Stimulated activated CD8-positive, alpha-beta memory T cell treated with anti-CD3 and anti-CD28 coated beads, Interleukin-12 subunit alpha, Interleukin-12 subunit beta, amount 100 ng/mL, for 1 hour (primary cell): Measurements from ENCODE around the gene DLAT.
"Not testable (repeated sequence)": the region's sequence is repeated elsewhere in the genome, so short reads cannot be mapped to it uniquely, and the experiment has no call there.

Source experiments
- DNase-seq: peaks from one replicate; pipeline ENCODE4 v3.0.0-alpha.2; 2020; ENCODE audit warnings: low read depth

The DLAT gene

GRCh38 chr11:112024773-112025678, at the start of gene DLAT:
Gene DLAT (plus strand): TSS chr11:112025408. CDS start chr11:112025473, 65 bp downstream.
- DNase-seq, result peak; percentile 70

GRCh38 chr11:111976119-111976766, 49.0 kb upstream of the DLAT start:
- no peak for DNase-seq

DNA sequence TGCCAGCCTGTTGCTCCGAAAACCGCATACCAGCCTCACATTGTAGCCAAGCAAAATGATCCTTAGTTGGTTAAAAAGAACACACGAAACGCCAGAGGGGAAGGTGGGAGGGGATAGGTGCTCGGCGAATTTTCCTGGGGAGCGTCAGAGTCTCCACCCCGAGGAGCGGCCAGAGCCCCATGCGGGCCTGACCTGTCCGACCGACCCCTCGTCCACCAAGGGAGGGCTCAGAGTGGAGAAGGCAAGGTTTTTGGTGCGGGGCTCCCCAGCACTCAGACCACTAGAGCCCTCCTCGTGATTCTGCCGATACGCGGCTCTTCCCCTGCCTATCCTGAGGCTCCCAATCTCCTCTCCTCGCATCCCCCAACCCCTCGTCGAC, 48.5 kb upstream of the DLAT start:
- no peak for DNase-seq

DNA sequence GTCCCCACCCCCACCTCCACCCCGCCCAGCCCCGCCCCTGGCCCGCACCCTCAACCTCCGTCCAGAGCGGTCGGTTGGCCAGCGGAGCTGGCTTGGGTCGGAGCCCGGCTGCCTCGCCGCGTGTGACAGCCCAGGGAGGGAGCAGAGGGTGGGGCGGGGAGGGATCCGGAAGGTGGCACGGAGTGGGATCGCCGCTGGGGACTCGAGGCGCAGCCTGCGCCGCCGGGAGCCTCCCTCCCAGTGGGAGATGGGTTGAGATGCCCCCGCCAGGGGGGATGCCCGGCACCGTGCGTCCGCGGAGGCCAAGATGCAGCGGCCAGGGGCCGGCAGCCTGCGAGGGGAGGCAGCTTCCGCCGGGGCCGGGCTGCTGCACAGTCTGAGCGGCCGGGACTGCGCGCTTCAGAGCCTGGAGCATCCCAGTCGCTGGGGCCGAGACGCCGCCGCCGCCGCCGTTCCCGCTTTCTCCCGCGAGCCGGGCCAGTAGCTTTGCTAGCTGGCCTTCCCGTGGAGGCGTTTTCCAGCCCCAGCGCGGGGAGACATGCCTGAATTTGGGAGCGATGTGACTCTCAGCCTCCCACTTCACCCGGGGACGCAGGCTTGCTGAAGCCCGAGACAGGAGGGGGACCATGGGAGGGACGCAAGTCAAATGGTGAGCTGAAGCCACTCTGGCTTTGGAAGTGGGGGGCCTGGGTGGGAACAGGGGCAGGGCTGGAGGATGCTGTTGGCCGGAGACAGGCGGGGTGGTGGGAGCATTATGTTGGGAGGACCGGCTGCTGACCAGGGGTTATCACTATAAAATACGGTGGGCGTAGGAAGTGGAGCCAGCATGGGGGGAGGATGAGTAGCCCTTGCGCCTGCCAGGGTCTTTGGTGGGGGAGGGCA, 47.8 kb upstream of the DLAT start:
- DNase-seq, result no peak

DNA sequence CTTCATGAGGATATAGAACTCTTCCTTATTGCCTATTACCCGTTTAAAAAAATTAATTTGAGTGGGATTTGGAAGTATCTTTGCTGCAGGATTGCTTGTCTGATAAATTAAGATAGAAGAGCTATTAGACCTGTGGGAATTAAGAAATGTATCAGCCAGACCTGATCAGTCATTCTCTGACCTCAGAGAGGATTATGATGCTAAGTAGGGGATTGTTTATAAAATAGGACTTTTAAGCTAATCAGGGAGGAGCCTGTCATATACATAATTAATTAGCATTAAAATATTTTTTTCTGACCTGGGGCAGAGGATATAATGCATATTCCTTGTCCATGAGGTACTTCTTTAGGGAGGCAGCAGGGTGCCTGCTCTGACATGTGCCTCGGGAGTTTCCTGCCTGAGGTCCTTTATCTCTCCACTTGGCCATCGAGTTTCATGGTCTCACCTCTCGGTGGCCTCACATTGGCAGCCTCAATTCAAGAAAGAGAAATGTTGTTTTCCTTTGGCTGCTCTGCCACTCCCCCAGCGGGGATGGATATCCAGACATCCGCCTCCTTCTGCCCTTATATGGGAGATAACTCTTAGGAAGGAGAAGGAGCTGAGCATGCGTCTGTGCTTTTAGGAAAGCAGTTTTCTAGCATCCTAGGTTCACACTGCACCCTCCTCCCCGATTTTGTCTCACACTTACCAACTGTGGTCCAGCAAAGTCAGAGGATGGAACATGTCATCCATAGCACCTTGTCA, 47.0 kb upstream of the DLAT start:
- DNase-seq, result no peak

GRCh38 chr11:111980062-111980461, 45.1 kb upstream of the DLAT start:
- no peak for DNase-seq

DNA sequence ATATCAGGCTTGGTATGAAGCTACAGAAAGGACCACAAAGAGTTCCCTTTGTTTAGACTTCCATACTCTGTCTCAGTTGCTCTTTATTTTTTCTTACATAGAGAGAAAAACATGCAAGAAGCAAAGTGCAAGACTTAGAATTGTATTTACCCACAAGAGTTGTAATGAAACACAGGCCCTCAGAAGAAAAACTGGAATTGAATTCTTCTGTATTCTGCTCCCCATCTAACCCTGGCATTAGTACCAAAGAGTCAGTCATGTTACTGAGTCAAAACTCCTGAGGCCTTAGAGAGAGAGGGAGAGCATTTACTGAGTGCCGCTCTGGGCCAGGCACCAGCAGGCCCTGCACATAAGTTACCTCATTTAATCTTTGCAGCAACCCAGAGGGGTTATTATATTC, 43.9 kb upstream of the DLAT start:
- no peak for DNase-seq

- peak; percentile 25 for DNase-seq
These were observed 43.2 kb upstream of the DLAT start for GRCh38 chr11:111982019-111982464.

DNA sequence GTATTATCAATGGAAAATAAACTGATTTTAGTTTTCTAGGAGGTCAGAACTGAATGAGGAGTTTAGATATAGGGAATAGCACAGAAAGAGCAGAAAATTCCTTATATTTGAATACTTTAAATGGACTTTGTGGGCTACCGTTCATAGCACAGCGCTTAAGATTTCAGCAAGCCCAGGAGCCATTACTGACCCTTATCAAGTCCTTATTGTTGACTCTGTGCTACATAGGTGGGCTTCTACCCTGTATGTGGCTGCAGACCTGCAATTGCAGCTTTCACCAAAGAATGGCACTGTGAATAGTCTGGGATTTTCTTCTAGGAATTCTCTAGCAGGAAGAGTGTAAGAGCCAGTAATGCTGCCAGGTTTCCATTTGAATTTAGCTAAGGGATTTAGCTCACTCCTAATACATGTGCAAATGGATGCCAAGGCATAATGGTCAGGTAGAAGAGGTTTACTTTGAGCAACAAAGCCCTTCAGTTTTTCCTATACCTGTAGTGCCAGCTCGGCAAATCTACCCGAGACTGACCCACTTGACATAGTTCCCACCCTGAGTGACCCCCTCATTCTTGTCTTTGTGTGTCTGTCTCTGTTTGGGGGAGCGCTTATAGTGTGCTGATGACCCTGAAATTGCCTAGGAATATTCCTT, 42.5 kb upstream of the DLAT start:
- no peak for DNase-seq

DNA sequence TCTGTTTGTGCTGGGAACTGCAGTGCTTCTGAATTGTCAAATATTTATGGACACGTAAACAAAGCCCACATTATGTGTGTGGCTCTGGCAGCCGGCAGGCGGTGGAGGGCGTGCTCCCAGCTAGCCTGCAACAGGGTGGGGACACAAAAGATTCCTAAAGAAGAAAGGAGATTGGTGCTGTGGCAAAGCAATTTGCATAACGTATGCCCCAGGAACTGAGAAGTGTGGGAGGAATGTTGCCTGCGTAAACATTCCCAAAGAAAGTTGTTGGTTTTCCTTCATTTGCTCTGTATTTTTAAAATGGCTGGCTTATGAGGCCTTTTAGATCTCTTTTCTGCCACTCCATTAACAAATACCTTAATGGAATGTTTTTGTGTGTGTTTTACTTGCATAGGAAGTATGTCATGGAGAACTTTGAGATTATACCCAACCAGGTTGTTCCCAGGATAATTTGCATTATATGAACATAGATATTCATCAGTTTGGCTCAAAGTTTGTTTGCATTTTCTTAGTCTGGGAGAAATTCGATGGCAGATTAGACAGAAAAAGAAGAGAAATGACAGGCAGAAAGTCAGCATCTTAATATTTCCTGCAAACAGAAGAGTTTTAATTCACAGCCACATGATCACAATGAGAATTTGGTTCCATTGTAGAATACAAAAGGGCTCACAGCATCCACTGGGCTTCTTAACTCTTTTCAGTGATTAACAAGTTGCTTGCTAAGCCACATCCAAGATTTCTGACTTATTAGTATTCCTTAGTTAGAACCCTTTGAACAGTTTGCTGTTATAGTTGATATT, 41.8 kb upstream of the DLAT start:
- no peak for DNase-seq

DNA sequence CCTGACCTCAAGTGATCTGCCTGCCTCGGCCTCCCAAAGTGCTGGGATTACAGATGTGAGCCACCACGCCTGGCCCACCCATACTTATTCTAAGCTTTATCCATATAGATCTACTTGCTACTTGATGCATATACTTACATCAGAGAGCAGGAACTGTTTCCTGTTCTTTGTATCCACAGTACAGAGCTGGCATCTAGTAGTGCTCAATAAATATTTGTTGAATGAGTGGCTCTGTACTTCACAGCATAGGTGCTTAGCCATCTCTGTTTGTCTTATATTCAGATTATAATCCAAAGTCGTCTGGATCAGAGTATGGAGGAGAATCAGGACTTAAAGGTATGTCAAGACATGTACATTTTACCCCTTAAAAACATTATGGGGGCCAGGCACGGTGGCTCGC, 38.6 kb upstream of the DLAT start:
- no peak for DNase-seq

GRCh38 chr11:111990381-111990780, 34.8 kb upstream of the DLAT start:
- DNase-seq, result no peak

DNA sequence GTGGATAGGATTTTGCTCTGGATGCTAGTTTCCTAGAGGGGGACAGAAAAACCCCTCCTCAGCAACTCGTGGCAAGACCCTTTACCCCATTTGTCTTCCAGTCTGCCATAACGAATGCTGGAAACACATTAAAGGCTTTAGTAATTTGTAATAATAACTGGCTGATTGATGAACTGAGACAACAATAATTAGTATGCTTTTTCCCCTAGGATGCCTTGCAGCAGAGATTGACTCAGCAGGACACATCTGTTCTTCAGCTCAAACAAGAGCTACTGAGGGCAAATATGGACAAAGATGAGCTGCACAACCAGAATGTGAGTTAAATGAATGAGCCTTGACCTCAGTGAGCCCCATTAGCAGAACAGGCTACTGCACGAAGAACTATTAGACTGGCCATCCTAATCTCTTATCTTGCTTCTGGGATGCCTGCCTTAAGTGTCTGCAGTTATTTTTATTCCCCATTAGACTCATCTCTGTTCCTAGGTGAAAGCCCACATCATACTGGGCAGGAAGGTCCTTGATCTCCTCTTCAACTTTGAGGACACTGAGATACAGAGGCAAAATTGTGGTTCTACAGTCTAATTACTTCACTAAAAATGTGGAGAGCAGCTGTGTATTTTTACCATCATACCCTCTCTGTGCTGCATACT, 32.9 kb upstream of the DLAT start:
- DNase-seq, result no peak

- no peak for DNase-seq
These were observed 29.1 kb upstream of the DLAT start for GRCh38 chr11:111996129-111996528.

- not testable (repeated sequence) for DNase-seq
These were observed 28.5 kb upstream of the DLAT start for GRCh38 chr11:111996669-111997068.

DNA sequence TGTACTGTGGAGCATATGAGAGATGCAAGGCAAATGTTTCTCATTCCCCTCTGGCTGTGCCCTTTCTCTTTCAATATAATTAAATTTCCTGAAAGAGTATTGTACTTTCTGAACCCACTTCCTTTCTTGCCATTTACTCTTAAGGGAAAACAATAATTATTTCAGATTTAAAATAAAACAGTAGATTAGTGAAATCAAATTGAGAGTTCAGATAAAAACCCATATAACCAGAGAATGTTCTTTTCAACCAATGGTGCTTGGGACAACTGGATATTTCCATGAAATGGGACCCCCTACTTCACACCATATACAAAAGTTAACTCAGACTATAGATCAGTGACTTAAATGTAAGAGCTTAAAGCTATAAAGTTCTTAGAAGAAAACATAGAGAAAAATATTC, 26.1 kb upstream of the DLAT start:
- DNase-seq, result no peak

GRCh38 chr11:112000703-112001102, 24.5 kb upstream of the DLAT start:
- DNase-seq, result no peak

DNA sequence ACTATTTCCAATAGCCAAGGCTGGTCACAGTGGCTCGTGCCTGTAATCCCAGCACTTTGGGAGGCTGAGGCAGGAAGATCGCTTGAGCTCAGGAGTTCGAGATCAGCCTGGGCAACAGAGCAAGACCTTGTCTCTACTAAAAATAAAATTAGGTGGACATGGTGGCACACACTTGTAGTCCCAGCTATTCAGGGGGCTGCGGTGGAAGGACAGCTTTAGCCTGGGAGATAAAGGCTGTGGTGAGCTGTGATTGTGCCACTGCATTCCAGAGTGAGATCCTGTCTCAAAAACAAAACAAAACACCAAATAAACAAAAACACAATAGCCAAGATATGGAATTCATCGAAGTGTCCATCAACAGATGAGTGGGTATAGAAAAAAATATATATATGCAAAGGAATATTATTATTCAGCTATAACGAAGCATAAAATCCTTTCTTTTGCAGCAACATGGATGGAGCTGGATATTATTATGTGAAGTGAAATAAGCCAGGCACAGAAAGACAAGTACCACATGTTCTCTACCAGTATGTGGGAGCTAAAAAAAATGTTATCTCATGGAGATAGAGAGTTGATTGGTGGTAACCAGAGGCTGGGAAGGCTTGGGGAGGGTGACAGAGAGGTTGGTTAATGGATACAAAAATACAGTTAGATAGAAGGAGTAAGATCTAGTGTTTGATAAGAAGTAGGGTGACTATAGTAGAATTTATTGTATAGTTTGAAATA, 22.6 kb upstream of the DLAT start:
- no peak for DNase-seq

DNA sequence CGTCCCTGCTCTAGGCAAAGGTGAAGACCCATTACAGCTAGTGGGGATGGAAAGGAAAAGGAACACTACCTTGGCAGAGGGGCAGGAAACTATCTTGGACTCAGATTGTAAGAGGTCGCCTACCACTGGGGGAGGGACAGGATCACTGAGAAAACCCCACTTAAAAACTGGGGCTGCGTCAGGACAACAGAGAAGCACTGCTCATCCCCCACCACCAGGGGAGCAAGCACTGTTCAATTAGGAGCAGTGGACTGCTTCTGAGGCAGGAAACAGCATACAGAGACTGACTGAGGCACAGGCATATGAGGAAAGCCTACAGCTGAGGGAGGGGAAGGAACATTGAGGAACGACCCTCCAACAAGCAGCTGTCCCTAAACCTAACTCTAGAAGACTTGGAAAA, 20.8 kb upstream of the DLAT start:
- no peak for DNase-seq
